Adipose tissue (tissue), 3 donors: ENCODE measurements around the gene AQP3. TPM values are rescaled to one million over a fixed set of nuclear protein-coding genes. Genes with fewer than 3 reads are reported as not detected.
"Not testable (repeated sequence)": the region's sequence is repeated elsewhere in the genome, so short reads cannot be mapped to it uniquely, and the experiment has no call there.

Experiments
- H3K27ac ChIP-seq: one replicate; pipeline ENCODE4 v1.5.1; 2013; ENCODE audit warnings: low read depth, low read length
- WGBS, 3 donors: extraction: QIAGEN DNeasy Blood & Tissue Kit; methylation state at CpG; one replicate each; pipeline ENCODE4 v1.1.7; 2013; 5-methylcytosine and 5-hydroxymethylcytosine counted together
- polyA plus RNA-seq, 3 donors: library from polyadenylated mRNA; stranded (reverse); fragments of 200-250 nt; gene quantifications; one replicate each; pipeline ENCODE4 v1.2.3, GENCODE V29; 2013
- donor health status: healthy with polysubstance abuse.
- donor health status: Bipolar disorder and iron deficiency.
- donor health status: healthy.

AQP3 gene
- polyA plus RNA-seq, 3 donors = 6.6 to 11.4 (median 6.6) TPM

GRCh38 chr9:33430942-33431341 is 16.5 kb downstream of the AQP3 start:
- H3K27ac ChIP-seq = no peak overlapping the region
- WGBS, 3 donors = 14 to 57% (median 35%) methylated on average over 1 of the region's 1 CpG

DNA sequence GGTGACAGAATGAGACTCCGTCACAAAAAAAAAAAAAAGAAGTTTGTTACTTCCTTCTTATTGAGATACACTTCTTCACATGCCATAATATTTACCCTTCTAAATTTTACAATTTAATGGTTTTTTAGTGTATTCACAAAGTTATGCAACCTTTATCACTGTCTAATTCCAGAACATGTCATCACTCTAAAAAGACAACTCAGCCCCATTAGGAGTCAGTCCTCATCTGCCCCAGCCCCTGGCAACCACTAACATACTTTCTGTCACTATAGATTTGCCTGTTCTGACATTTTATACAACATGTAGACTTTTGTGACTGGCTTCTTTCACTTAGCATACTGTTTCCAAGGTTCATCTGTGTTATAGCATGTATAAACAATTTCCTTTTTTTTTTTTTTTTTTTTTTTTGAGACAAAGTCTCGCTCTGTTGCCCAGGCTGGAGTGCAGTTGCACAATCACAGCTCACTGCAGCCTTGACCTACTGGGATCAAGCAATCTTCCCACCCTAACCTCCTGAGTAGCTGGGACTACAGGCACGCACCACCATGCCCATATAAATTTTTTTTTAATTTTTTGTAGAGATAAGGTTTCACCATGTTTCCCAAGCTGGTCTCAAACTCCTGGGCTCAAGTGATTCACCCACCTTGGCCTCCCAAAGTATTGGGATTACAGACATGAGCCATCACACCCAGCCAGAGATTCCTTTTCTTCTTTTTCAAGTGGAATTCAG is 18.0 kb downstream of the AQP3 start:
- 61 to 91% (median 82%) methylated on average over 3 of the region's 3 CpGs for WGBS, 3 donors
- H3K27ac ChIP-seq = no peak overlapping the region

DNA sequence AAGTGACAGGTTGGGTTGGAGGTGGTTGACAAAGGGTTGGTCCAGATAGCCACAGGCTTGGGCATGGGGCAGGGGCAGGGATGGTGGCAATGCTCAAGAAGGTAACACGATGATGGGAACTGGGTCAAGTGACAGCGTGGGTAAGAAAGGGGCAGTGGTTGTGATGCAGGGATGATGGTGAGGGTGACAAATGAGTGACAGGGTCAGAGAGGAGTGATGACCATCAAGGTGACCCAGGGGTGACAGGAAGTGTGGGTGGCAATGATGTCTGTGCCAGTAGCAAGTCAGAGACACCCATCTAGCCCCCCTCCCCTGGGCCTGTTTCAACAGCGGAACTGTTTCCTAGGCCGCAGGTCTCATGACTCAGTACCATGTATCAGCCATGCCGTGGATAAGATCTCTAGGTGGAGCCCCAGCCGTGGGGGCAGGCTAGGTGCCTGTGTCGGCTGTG is 20.5 kb downstream of the AQP3 start:
- 88 to 89% (median 88%) methylated on average over 7 of the region's 7 CpGs for WGBS, 3 donors
- no peak overlapping the region for H3K27ac ChIP-seq

DNA sequence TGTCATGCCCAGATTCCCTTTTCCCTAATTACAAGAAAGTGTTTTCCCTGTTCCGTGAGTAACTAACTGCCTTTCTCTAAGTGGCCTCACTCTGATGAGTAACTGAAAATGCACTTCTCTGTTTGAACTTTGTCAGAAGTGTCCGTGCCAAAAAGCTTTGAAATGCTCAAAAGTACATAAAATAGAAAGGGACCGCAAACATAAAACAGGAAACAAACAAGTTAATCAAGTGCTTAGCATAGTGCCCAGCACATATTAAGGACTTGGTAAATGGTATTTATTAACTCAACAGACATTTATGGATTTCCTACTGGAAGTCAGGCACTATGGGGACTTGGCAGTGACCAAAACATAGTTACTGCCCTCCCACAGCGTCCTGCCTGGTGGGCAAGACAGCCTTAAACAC is 22.3 kb downstream of the AQP3 start:
- no peak overlapping the region for H3K27ac ChIP-seq
- 51 to 76% (median 72%) methylated on average over 4 of the region's 4 CpGs for WGBS, 3 donors

DNA sequence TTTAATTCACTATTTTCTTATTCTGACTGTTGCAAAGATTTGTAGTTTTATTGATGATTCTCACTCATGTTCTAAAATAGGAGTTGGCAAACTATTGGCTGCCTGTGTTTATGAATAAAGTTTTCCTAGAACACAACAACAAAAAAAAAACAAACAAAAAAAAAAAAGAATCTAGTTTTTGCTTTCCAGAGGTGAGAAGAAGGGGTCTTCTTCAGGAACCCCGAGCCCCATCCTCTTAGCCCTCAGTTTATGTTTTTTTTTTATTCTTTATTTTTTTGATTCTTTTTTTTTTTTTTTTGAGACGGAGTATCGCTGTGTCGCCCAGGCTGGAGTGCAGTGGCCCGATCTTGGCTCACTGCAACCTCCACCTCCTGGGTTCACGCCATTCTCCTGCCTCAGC is 22.9 kb downstream of the AQP3 start:
- WGBS, 3 donors = 94 to 96% (median 94%) methylated on average over 6 of the region's 6 CpGs
- H3K27ac ChIP-seq = not testable (repeated sequence)

GRCh38 chr9:33424043-33424442 is 23.4 kb downstream of the AQP3 start:
- not testable (repeated sequence) for H3K27ac ChIP-seq
- WGBS, 3 donors = 68 to 87% (median 86%) methylated on average over 3 to 7 of the region's 7 CpGs

DNA sequence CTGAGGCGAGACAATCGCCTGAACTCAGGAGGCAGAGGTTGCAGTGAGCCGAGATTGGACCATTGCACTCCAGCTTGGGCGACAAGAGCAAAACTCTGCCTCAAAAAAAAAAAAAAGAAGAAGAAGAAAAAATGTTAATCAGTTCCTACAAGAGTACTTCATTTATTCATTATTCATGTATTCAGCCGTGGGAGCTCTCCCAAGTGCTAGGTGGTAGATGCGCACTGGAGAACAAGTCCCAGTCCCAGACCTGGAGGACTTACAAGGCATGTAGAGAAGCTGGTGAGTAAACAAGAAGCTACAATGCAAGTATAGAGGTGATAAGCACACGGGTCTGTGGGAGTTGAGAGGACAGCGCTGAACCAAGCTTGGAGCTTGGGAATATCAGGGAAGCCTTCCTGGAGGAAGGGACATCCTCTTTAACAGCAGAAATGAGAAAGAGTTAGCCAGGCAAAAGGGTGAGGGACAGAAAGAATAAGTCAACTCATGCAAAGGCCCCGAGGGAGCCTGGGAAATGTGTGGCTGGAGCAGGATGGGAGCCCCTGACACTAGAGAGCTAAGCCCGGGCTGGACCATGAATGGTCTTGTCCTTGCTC is 27.6 kb downstream of the AQP3 start:
- 73 to 86% (median 75%) methylated on average over 10 of the region's 10 CpGs for WGBS, 3 donors
- H3K27ac ChIP-seq = no peak overlapping the region

- H3K27ac ChIP-seq = no peak overlapping the region
- 92 to 96% (median 93%) methylated on average over 8 of the region's 8 CpGs for WGBS, 3 donors
Observed at GRCh38 chr9:33418090-33418489, 29.3 kb downstream of the AQP3 start.

DNA sequence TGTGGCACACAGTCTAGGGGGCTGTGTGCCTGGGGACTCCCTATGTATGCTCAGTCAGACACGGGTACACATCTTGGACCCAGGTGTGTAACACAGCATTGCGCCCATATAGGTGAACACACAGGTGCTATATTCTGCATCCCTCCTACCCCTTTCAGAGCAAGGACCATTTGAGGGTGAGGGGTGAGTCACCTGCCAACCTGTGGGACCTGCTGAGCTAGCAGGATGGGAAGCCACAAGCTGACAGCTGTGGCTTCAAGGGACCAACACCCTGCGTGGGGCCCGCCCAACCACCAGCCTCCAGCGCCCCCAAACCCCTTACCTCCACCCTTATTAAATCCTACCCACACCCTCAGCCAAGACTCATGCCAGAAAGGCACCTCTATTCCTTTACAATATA is 30.4 kb downstream of the AQP3 start:
- 63 to 80% (median 69%) methylated on average over 5 of the region's 5 CpGs for WGBS, 3 donors
- no peak overlapping the region for H3K27ac ChIP-seq

DNA sequence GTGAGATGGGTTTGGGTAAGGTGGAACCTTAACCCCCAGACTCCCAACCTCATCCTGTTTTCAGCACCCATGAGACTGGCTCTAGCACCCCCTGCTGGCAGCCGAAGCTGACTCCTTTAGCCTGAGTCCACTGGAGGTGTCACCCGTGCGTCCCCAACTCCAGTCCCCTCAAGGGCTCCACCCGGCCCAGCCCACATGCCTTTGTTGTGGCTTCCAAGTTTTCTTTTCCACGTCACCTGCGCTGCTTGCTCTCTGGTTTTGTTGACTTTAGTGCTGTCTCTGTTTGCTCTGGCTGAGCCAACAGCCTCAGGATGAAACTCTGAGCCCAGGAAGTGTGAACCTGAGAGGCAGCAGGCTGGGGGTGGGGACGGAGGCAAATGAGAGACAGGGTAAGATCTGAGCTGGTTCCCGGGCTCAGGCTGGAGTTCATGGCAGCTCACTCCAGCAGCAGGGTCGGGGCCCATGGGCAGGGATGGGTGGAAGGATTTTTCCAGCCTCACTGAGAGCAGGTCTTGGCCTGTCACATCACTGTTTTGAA is 31.8 kb downstream of the AQP3 start:
- no peak overlapping the region for H3K27ac ChIP-seq
- WGBS, 3 donors = 18 to 43% (median 33%) methylated on average over 9 of the region's 9 CpGs

- WGBS, 3 donors = 56 to 68% (median 65%) methylated on average over 11 to 13 of the region's 13 CpGs
- H3K27ac ChIP-seq = no peak overlapping the region
Observed at GRCh38 chr9:33414889-33415500, 32.4 kb downstream of the AQP3 start.

- 35 to 77% (median 43%) methylated on average over 3 of the region's 3 CpGs for whole genome bisulfite sequencing, 3 donors
- no peak overlapping the region for H3K27ac ChIP-seq
Observed at GRCh38 chr9:33414268-33414667, 33.1 kb downstream of the AQP3 start.

GRCh38 chr9:33408087-33408486 is 39.3 kb downstream of the AQP3 start:
- WGBS, 3 donors = 64 to 80% (median 71%) methylated on average over 5 of the region's 5 CpGs
- no peak overlapping the region for H3K27ac ChIP-seq

DNA sequence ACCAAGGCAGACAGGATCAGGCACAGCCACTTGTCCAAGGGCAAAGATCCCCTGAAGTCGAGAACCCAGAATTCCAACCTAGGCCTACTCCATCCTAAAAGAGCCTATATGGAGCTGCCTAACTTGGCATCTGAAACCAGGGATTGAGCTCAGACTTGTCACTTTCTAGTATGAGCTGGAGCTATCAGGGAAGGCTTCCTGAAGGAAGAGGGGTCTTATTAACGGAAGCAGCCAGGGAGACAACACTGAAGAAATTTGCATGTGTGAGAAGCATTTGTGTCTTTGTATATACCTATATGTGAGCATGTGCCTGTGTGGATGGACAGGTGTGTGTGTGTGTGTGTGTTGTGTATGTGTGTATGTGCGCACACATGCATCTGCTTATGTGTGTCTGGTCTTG is 40.3 kb downstream of the AQP3 start:
- WGBS, 3 donors = 83 to 98% (median 97%) methylated on average over 3 of the region's 3 CpGs
- H3K27ac ChIP-seq = no peak overlapping the region

- H3K27ac ChIP-seq = no peak overlapping the region
- 77 to 87% (median 79%) methylated on average over 4 of the region's 4 CpGs for WGBS, 3 donors
Observed at GRCh38 chr9:33404788-33405362, 42.5 kb downstream of the AQP3 start.

DNA sequence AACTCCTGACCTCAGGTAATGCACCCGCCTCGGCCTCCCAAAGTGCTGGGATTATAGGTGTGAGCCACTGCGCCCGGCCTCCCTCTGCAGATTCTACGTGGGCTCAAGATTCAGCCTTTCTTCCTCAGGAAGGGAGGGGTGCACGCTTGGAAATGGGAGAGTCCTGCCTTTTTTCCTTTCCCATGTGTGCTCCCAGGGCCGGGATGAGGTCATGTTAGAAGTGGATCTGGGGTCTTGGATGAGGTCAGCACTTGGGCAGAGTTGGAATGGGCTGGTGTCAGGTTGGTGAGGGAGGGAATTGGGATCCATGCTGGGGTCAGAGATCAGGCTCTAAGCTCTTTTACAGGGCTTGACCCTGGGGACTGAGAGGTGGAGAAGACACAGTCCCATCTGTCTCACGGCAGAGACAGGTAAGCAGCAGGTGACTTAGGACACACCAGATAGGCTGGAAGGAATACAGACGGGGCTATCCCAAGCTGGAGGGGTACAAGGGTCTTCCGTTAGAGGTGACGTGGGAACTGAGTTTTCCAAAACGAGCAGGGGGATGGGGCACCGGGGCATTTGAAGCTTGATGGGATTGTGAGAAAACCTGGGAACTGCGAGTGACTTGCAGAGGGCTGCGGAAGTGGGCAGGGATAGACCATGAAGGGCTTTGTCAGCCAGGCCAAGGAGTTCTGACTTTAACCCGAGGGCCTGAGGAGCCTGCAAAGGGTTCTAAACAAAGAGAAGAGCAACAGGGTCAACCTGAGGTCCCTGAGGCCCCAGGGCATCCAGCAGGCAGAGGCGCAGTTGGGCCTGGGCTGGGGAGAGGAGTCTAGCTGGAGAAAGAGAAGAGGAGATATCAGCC is 43.2 kb downstream of the AQP3 start:
- H3K27ac ChIP-seq = no peak overlapping the region
- WGBS, 3 donors = 74 to 77% (median 75%) methylated on average over 17 of the region's 17 CpGs

DNA sequence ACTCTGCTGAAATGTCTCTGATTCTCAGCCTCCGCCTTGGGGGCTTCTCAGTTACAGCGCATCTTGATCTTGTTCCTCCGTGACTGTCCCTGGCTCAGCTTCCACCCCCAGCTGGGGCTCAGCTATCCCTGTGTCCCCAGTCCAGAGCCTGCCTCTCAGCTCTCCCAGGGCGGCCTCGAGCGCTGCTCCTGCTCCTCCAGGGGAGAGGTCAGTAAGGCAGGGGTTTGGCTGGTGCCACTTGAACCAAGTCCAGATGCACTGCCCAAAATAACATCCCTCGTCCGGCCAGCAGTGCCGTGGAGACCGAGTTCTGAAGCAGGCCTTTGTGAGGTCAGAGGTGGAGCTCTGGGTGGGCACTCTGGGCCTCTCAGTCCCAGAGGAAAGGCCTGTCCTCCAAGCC is 45.0 kb downstream of the AQP3 start, which contains the start of gene AQP7:
TSS of gene AQP7 (minus strand) at position 198 of the 400 bp plus-strand sequence. CDS start 1,306 bp downstream, outside the sequence.
- 30 to 83% (median 51%) methylated on average over 10 of the region's 10 CpGs for WGBS, 3 donors
- not testable (repeated sequence) for H3K27ac ChIP-seq

DNA sequence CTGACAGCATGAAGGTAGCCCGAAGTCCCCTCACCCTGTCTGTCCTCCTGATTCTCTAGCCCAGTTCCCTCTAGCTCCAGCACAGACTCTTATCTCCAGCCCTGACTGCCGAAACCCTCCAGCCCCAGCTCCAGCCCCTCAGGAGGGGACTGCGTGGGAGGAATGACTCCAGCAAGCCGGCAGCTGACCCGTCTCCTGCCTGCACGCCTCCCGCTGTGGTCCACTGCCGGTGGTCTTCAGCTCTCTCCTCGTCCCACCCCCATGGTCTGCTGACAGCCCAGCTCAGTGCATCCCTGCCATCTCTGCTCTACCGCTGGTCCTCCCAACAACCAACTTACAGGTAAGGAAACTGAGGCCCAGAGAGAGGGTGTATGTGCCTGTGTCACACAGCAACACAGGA is 45.6 kb downstream of the AQP3 start:
- not testable (repeated sequence) for H3K27ac ChIP-seq
- WGBS, 3 donors = 38 to 66% (median 54%) methylated on average over 6 to 9 of the region's 10 CpGs
